Glutamatergic neuron (in vitro differentiated cells): ENCODE data around the gene FKBP5. TPM values are rescaled to one million over a fixed set of nuclear protein-coding genes. Genes with fewer than 3 reads are reported as not detected.

Experiments used
- DNase-seq: peaks from one replicate; pipeline ENCODE4 v3.0.0; 2022
- H3K27ac Mint-ChIP-seq: one replicate; pipeline ENCODE4 v1.8.0; 2020; ENCODE audit warnings: mild to moderate bottlenecking, mixed read lengths, inconsistent platforms; ENCODE audit not compliant: unreplicated experiment
- H3K27me3 Mint-ChIP-seq: one replicate; pipeline ENCODE4 v1.8.0; 2020; ENCODE audit warnings: mild to moderate bottlenecking, moderate library complexity, mixed read lengths, inconsistent platforms; ENCODE audit not compliant: unreplicated experiment
- H3K36me3 Mint-ChIP-seq: one replicate; pipeline ENCODE4 v1.8.0; 2020; ENCODE audit warnings: mild to moderate bottlenecking, mixed read lengths, inconsistent platforms; ENCODE audit not compliant: unreplicated experiment
- H3K4me1 Mint-ChIP-seq: one replicate; pipeline ENCODE4 v1.8.0; 2020; ENCODE audit warnings: mild to moderate bottlenecking, low read depth, mixed read lengths, inconsistent platforms; ENCODE audit not compliant: unreplicated experiment
- H3K4me3 Mint-ChIP-seq: one replicate; pipeline ENCODE4 v1.8.0; 2020; ENCODE audit warnings: mild to moderate bottlenecking, mixed read lengths, inconsistent platforms; ENCODE audit not compliant: unreplicated experiment
- H3K9me3 Mint-ChIP-seq: one replicate; pipeline ENCODE4 v1.8.0; 2020; ENCODE audit warnings: mild to moderate bottlenecking, moderate library complexity, mixed read lengths, inconsistent platforms; ENCODE audit not compliant: unreplicated experiment
- CTCF ChIP-seq: fragments of 200-600 bp; sonication (generic); IDR thresholded peaks from one replicate; pipeline ENCODE4 v1.5.0; 2021; ENCODE audit not compliant: partially characterized antibody, unreplicated experiment
- total RNA-seq: library from RNA; stranded (reverse); fragmentation: NEBNext Ultra II Directional; extraction: Animal tissue kit (Norgen Biotek cat#: 25700); gene quantifications from one replicate; pipeline ENCODE4 v1.2.1, GENCODE V29; 2021; ENCODE audit not compliant: unreplicated experiment

FKBP5 gene
- total RNA-seq, 1 donor from 2014 or later: 10.6 TPM

GRCh38 chr6:35686873-35687555 is 1.7 kb downstream of the FKBP5 start:
- peaks cover 2% of the 10 kb centered on the region for H3K4me1 Mint-ChIP-seq
- no peak for TF ChIP-seq CTCF
- peaks cover 2% of the 10 kb centered on the region for H3K9me3 Mint-ChIP-seq
- H3K36me3 Mint-ChIP-seq: no peaks in the 10 kb centered on the region
- no peak overlapping the region for H3K27ac Mint-ChIP-seq
- peaks cover 3% of the 10 kb centered on the region for H3K27me3 Mint-ChIP-seq
- no peak for DNase-seq
- peak overlapping the region; percentile 98 for H3K4me3 Mint-ChIP-seq

DNA sequence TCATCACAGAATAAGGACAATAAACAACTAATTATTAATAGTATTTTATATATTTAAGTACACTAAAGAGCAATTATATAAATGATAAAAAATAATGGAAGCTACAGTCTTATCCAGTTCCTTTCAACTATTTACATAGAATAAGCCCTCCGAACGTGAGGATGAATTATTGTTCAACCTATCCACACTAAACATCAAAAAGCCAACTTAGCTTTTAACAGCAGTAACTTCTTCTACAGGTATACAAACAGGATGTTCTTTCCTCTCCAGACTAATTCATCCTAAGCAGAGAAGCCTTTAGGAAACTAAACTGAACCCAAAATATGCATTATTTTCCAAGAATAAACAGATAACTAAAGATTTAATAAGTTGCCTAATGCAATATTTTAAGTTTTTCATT is 2.3 kb downstream of the FKBP5 start:
- H3K9me3 Mint-ChIP-seq: peaks cover 2% of the 10 kb centered on the region
- H3K4me3 Mint-ChIP-seq: no peak overlapping the region
- peaks cover 3% of the 10 kb centered on the region for H3K27me3 Mint-ChIP-seq
- TF ChIP-seq CTCF: no peak
- no peaks in the 10 kb centered on the region for H3K36me3 Mint-ChIP-seq
- no peak overlapping the region for H3K27ac Mint-ChIP-seq
- no peak for DNase-seq
- peaks cover 2% of the 10 kb centered on the region for H3K4me1 Mint-ChIP-seq

GRCh38 chr6:35683267-35683666 is 5.4 kb downstream of the FKBP5 start:
- H3K4me3 Mint-ChIP-seq: no peak overlapping the region
- H3K4me1 Mint-ChIP-seq: no peaks in the 10 kb centered on the region
- no peak overlapping the region for H3K27ac Mint-ChIP-seq
- H3K36me3 Mint-ChIP-seq: no peaks in the 10 kb centered on the region
- H3K9me3 Mint-ChIP-seq: peaks cover 2% of the 10 kb centered on the region
- peaks cover 3% of the 10 kb centered on the region for H3K27me3 Mint-ChIP-seq
- DNase-seq: no peak
- no peak for TF ChIP-seq CTCF

DNA sequence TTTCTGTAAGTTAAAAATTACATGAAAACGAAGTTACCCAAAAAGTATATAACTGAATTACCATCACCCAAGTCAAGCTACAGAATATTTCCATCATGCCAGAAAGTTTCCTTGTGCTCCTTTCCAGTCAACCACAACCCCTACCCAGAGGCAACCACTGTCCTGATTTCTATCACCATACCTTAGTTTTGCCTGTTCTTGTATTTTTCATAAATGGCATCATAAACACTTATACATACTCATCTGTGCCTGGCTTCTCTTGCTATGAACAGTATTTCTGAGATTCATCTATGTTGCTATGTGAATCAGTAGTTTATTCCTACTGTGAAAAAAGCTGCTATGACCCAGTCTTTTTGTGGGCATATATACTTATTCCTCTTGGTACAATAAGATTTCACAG is 7.4 kb downstream of the FKBP5 start:
- H3K4me3 Mint-ChIP-seq: no peak overlapping the region
- no peaks in the 10 kb centered on the region for H3K36me3 Mint-ChIP-seq
- TF ChIP-seq CTCF: no peak
- H3K9me3 Mint-ChIP-seq: no peaks in the 10 kb centered on the region
- no peaks in the 10 kb centered on the region for H3K4me1 Mint-ChIP-seq
- H3K27ac Mint-ChIP-seq: no peak overlapping the region
- H3K27me3 Mint-ChIP-seq: peaks cover 1% of the 10 kb centered on the region
- DNase-seq: no peak

DNA sequence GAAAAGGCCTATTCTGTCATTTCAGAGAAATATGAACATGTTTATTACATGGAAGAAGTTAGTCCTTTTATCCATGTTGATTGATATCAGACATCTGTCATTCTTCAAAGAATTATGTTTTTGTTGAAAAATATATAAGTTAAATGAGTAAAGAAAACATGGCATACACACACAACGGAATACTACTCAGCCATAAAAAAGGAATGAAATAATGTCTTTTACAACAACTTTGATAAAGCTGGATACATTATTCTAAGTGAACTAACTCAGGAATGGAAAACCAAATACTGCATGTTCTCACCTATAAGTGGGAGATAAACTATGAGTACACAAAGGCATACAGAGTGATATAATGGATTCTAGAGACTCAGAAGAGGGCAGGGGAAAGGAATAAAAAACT is 9.3 kb downstream of the FKBP5 start:
- Mint-ChIP-seq H3K9me3 (no peaks in the 10 kb centered on the region), H3K4me1 (no peaks in the 10 kb centered on the region), H3K27me3 (peaks cover 1% of the 10 kb centered on the region), H3K4me3 (no peak overlapping the region), H3K36me3 (no peaks in the 10 kb centered on the region), H3K27ac (no peak overlapping the region)
- no peak for DNase-seq
- TF ChIP-seq CTCF: no peak
